Daoy (cell line): ENCODE results near the gene ZNF234. TPM values are rescaled to one million over a fixed set of nuclear protein-coding genes. Genes with fewer than 3 reads are reported as not detected.
"Not testable (repeated sequence)": the region's sequence is repeated elsewhere in the genome, so short reads cannot be mapped to it uniquely, and the experiment has no call there.

Experiments
- DNase-seq: peaks from one replicate; pipeline ENCODE4 v3.0.0-alpha.2; 2015; ENCODE audit warnings: low read depth
- total RNA-seq: library from RNA; depleted of rRNA; stranded (reverse); fragments of >200 nt; shearing (Covaris generic); gene quantifications from 2 replicates; pipeline ENCODE4 v1.2.3, GENCODE V29; 2014; rRNA removed

ZNF234 gene
- 5.0 and 10.3 TPM in 2 replicates for total RNA-seq

GRCh38 chr19:44141191-44142058 is at the start of gene ZNF234:
Gene ZNF234, plus strand, starts transcription at chr19:44141554. Its CDS starts 3,079 bp downstream, at chr19:44144633.
- DNase-seq = peak; percentile 81

- DNase-seq = no peak
These were observed 49.2 kb upstream of the ZNF234 start for GRCh38 chr19:44092108-44092507.

- DNase-seq = peak; percentile 94
These were observed 47.2 kb upstream of the ZNF234 start, which contains the start of gene ZNF224 for GRCh38 chr19:44093931-44094765. Gene ZNF224, plus strand, starts transcription at chr19:44094361. Its CDS starts 3,513 bp downstream, at chr19:44097874.

- DNase-seq = no peak
These were observed 33.6 kb upstream of the ZNF234 start for GRCh38 chr19:44107751-44108150.

- no peak for DNase-seq
These were observed 31.9 kb upstream of the ZNF234 start for GRCh38 chr19:44109458-44109857.

GRCh38 chr19:44111910-44112463 is 29.4 kb upstream of the ZNF234 start:
- peak; percentile 67 for DNase-seq

- no peak for DNase-seq
These were observed 28.6 kb upstream of the ZNF234 start for GRCh38 chr19:44112802-44113137.

GRCh38 chr19:44113138-44113783 is 28.1 kb upstream of the ZNF234 start, which contains the start of gene ZNF225:
Gene ZNF225, plus strand, starts transcription at chr19:44113399. Its CDS starts 2,429 bp downstream, at chr19:44115828.
- DNase-seq = peak; percentile 97

- peak; percentile 3 for DNase-seq
These were observed 27.5 kb upstream of the ZNF234 start for GRCh38 chr19:44113784-44114390.

- not testable (repeated sequence) for DNase-seq
These were observed 20.2 kb upstream of the ZNF234 start for GRCh38 chr19:44121162-44121561.

- DNase-seq = no peak
These were observed 9.4 kb upstream of the ZNF234 start for GRCh38 chr19:44131955-44132354.

GRCh38 chr19:44142059-44142433 is 692 bp downstream of the ZNF234 start:
- peak; percentile 20 for DNase-seq

GRCh38 chr19:44149776-44150175 is 8.4 kb downstream of the ZNF234 start:
- DNase-seq = no peak

GRCh38 chr19:44151491-44151890 is 10.1 kb downstream of the ZNF234 start:
- DNase-seq = no peak

GRCh38 chr19:44156475-44156874 is 15.1 kb downstream of the ZNF234 start:
- no peak for DNase-seq

- DNase-seq = no peak
These were observed 22.4 kb downstream of the ZNF234 start for GRCh38 chr19:44163789-44164188.

- no peak for DNase-seq
These were observed 22.9 kb downstream of the ZNF234 start for GRCh38 chr19:44164327-44164672.

- peak; percentile 98 for DNase-seq
These were observed 23.5 kb downstream of the ZNF234 start, which contains the start of gene ZNF226 for GRCh38 chr19:44164673-44165512. Gene ZNF226, plus strand, starts transcription at chr19:44165100. Its CDS starts 4,981 bp downstream, at chr19:44170081.

GRCh38 chr19:44170660-44171059 is 29.3 kb downstream of the ZNF234 start:
- not testable (repeated sequence) for DNase-seq

- no peak for DNase-seq
These were observed 35.2 kb downstream of the ZNF234 start for GRCh38 chr19:44176590-44176989.
